DMS153 treated with DMSO at 0.1 percent for 48 hours (cell line): ENCODE data around the gene ZNF672.
A peak's percentile ranks its signal among the peaks of the same experiment; 100 is the strongest.
"Not testable (repeated sequence)": the region's sequence is repeated elsewhere in the genome, so short reads cannot be mapped to it uniquely, and the experiment has no call there.

Experiments used
- DNase-seq: peaks from one replicate; lab custom pipeline; 2025; ENCODE audit not compliant: unreplicated experiment; lab: John Stamatoyannopoulos, UW

The ZNF672 gene

DNA sequence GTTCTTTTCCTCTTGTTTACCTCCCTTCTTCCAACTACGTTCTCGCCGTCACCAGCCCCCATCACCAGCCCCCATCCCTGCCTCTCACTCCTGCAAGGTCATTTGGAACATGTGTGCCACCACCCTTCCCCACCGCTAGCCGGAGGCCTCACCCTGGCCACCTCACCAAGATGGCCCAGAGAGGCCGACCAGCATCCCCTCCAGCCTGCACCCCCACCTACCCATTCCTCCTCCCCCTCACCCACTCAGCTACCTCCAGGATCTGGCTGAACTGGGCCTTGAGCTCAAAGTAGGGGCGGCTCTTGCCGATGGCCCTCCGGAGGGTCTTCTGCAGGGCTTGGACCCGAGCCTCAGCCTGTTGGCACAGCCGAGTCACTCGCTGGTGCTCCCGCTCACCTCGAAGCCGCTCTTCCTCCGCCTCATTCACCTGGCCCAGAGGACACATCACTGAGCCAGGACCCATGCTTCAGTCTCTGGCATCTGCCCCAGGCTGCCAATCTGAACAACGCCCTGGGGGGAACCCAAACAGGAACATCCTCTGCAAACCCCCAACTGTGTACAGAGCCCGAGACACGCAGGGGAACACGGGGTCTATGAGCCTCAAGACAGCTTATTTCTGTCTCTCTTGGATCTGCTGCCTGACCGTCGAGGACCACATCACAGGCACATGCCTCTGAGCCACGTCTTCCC, 25.1 kb upstream of the ZNF672 start:
- no peak for DNase-seq

DNA sequence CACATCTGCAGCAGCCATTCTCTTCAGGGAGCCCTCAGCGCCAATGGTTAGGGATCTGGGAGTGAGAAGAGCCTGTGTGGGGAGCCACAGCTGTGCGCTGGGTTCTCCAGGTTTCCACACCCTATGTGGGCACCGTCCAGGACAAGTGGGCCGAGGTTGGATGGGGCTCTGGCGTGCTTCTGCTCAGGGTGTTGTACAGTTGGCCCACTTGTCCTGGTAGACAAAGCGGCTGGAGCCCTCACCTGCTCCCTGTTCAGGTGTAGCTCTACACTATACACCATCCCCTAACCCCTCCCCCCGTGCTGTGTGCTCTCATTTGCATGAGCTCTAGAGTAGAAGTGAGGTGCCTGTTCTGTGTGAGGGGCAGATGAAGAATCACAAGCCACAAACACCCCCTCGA, 24.5 kb upstream of the ZNF672 start:
- no peak for DNase-seq

- DNase-seq = no peak
Observed at GRCh38 chr1:248814351-248814750, 23.7 kb upstream of the ZNF672 start.

- no peak for DNase-seq
Observed at GRCh38 chr1:248815407-248816034, 22.5 kb upstream of the ZNF672 start.

DNA sequence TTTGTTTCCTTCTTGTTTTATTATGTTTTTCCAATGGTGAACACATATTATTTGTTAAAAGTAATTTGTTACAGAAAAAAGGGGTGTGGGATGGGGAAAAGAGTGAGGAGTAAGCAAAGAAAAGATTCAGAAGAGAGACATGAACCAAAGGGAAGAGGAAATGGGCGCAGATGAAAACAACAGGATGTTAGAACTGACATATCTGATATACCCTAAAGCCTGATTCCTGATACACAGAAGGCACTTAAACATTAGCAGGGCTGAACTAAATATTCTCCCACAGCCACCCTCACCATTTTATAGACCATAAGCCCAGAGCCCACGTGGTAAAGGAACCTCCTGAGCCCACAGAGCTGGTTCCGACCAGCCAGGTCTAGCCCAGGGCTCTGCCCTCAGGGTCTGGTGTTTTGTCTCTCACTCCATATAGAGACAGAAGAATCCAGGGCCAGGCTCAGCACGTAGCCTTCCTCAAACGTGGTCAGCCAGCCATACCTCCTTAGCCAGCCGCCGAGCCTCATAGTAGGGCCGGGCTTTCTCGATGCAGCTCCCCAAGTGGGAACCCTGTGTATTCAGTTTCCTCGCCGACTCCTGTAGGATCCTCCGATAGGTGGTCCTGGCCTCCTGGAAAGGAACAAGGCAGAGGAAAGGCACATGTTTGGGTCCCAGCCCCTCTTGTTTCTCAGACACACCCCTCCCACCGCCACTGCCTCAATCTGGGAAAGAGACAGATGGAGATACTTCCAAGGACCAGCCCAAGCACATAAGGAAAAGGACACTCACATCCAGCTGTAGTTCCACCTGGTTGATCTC, 21.8 kb upstream of the ZNF672 start:
- DNase-seq = no peak

DNA sequence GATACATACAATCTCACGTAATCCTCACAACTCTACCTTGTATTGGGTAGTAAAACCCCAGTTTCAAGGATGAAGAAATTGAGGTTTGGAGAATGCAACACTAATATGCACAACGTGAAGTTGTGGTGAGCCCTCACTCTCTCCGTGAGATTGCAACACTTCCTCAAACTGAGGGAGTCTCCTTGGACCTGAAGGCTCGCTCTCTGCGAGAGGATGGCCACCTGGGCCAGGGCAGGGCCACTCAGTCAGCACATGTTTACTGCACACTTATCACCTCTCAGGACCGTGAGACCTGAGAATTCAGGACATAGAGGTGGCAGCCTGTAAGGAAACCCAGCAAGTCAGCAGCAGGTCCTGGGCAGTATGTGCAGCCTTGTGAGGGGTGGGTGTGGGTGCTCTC, 21.0 kb upstream of the ZNF672 start:
- no peak for DNase-seq

- DNase-seq = no peak
Observed at GRCh38 chr1:248818505-248819374, 19.3 kb upstream of the ZNF672 start.

DNA sequence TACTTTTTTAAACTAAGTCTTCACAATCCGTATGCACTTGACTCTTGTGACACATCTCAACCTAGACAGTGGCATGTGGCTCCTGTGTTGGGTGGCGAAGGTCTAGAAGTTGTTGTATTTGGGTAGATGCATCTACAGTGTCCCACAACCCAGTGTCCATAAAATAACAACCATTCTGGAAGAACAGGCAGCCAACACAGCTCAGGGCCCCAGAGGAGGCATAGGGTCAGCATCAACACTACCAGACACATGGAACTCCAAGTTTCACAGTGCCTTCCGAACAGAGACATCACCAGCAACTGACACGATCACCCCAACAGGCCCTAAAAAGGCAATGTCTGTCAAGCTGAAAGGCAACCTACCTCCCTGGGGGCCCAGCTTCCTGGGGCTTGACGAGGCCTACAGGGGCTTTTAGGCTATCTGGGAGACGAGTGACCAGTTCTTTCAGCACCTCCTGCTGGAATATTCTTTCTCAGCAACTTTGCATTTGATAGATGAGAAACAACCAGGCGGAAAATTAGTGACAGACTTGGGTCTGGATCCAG, 17.9 kb upstream of the ZNF672 start:
- no peak for DNase-seq

- no peak for DNase-seq
Observed at GRCh38 chr1:248821101-248821500, 16.9 kb upstream of the ZNF672 start.

DNA sequence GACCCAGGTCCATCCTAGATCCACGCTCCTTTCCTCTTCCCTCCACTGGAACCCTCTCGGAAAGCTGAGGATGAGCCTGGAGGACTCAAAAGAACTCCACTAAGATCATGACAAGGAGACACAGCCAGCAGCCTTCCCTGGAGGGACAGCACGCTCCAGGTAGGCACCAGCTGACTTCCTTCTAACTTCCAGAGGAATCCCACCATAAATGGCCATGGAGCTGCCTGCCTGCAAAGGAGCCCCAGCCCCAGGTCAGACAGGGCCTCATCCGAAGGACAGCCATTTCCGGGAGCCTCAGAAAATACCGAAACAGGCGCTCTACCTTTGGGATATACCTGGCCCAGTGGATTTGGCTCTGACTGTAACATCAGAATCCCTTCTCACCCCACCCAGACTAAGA, 16.4 kb upstream of the ZNF672 start:
- DNase-seq = no peak

GRCh38 chr1:248822148-248823032, 15.6 kb upstream of the ZNF672 start:
- DNase-seq = no peak

DNA sequence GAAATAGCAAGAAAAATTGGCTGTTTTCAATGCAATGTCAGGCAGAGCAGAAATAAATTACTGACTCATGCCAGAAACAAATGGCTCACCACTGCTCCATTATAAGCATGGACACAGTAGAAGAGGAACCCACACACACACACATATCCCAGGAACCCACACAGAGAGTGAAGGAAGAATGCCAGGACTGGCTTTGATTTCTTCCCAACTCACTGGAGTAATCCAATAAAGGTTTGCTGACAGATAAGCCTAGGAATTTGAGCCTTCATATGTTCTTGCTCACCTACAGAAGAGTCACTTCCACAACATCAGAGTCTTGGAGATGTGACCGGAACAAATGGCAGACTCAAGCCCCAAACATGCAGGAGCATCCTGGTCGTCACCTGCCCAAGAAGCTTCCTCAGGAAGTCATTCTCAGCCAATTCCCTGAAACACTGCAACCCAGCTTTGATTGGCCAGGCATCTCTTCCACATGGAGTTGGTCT, 14.5 kb upstream of the ZNF672 start:
- DNase-seq = no peak

GRCh38 chr1:248824301-248824700, 13.7 kb upstream of the ZNF672 start:
- no peak for DNase-seq

DNA sequence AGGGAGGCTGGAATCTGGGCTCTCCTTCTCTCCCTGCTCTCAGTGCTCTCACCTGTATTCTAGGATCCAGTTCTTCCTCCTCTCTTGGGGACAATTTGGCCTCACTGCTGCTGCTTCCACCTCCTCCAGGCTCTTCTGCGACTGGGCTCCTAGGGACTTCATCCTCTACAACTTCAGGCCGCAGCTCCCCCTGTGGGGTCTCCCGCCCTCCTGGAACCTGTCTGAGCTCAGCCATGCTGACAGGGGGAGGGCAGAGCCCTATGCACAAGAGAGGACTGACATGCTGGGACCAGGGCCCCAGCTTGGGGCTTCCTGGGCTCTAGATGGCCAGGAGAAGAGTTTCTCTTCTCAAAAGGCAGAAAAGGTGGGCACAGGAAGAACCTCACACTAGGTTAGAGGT, 13.3 kb upstream of the ZNF672 start:
- DNase-seq = no peak

DNA sequence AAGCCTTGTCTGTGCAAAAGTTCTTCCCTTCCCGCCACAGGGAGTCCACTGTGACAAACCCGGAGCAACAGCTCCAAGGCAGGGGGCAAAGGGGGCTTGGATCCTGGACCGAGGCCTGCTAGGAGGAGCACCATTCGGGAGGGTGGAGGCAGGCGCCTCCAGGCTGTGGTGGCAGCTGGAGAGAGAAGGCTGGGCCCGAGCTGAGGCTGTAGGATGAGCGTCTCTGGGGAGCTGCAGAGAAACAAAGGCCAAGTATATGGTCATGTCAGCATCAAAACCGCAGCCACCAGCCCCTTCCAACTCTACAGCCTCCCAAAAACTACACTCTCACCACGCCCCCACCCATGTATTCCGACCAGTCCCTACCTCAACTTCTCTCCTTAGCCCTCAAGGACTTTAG, 12.9 kb upstream of the ZNF672 start:
- no peak for DNase-seq

- DNase-seq = no peak
Observed at GRCh38 chr1:248825573-248825908, 12.5 kb upstream of the ZNF672 start.

GRCh38 chr1:248825909-248826760, 11.9 kb upstream of the ZNF672 start, which contains the start of gene SH3BP5L:
TSS of gene SH3BP5L (minus strand) at chr1:248825915. CDS start at chr1:248824935, 980 bp downstream.
- DNase-seq = peak; percentile 98

DNA sequence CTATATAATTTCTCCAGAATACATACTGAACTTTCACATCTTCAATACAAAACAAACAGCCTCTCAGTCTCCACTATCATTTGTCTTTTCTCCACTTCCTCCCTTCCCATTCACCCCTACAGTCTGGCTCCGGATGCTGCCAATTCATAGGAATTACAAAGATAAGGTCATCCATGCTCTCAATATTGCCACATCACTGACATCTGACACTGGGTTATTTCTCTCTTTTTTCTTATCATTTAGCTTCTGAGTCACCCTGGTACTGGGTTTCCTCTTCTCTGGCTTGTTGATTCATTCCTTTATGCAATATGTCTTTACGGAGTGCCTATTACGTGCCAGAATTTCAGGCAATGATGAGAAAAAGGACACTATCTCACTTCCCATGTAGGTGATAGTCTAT, 9.2 kb upstream of the ZNF672 start:
- DNase-seq = no peak

GRCh38 chr1:248830718-248831017, 7.4 kb upstream of the ZNF672 start:
- DNase-seq = not testable (repeated sequence)
